HG03045 (cell line): ENCODE results near the gene HEXIM1.
A peak's percentile ranks its signal among the peaks of the same experiment; 100 is the strongest.

Experiments
- ATAC-seq: cut with Tn5 transposase; IDR thresholded peaks from one replicate; pipeline ENCODE4 v1.9.1; 2021; ENCODE audit warnings: mild to moderate bottlenecking, moderate library complexity; ENCODE audit not compliant: unreplicated experiment

HEXIM1 gene

DNA sequence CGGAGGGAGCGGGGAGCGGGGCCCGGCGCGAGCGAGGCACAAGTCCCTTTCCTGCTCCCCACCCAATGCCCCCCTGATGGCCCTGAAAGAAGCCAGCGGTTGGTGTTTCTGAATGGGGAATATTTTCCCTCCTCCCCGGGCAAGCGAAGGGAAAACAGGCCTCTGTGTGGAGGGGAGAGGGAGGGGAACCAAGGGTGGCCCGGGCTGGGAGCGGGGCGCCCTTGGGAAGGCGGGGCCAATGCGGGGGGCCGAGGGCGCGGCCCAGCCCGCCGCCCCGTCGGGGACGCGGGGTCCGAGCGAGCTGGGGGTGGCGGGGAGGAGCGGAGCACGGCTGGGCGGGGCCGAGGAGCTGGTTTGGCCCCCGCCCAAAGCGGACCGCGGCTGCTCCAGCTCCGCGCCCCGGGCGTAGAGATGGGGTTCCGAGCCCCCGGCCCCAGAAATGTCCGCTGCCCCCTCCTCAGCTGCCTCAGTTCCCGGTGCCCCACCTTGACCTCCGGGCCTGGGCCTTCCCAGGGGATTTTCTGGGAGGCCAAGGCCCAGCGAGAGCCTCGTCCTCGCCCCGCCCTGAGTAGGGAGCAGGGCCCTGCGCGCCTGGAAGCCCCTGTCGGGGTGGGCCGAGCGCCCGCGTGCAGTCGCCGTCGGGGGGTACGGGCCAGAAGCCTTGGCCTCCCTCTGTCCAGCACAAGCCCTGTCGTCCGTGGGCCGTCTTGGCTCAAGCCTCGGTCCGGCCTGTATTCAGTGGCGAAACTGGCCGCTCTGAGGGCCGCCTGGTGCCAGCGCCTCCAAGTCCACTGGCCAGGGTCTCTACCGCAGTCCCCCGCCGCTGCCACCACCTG is 3.9 kb upstream of the HEXIM1 start:
- ATAC-seq = no peak

GRCh38 chr17:45145035-45145389 is 3.3 kb upstream of the HEXIM1 start:
- ATAC-seq = no peak

DNA sequence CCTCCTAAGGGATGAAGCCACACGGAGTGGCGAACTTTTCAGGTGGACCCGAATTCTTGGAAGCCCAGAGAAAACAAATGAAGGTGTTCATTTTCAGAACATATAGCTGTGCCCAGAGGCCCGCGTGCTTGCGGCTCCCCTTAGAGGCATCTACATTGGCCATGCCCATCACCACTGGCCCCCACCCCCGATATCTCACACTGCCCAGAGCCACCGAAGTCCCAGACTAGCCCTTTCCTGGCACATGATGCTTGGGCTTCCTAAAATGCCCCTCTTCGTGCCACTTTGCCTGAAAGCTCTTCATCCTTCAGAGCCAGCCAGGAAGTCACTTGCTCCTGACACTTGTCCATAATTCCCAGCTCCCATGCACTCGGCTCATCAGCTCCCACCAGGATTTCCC is 2.1 kb upstream of the HEXIM1 start:
- no peak for ATAC-seq

DNA sequence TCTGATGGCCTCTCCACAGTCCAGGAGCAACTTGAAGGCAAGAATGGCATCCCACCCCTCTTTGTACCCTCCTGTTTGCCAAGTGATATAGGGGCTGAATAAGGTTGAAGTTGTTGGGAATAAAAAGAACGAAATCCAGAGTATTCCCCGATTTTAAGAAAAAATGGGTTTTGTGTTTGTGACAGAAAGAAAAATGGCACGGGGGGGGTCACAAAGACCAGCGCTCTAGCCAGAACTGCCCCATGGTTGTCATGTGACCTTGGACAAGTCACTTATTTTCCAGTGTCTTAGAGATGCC is 1.7 kb upstream of the HEXIM1 start:
- no peak for ATAC-seq

DNA sequence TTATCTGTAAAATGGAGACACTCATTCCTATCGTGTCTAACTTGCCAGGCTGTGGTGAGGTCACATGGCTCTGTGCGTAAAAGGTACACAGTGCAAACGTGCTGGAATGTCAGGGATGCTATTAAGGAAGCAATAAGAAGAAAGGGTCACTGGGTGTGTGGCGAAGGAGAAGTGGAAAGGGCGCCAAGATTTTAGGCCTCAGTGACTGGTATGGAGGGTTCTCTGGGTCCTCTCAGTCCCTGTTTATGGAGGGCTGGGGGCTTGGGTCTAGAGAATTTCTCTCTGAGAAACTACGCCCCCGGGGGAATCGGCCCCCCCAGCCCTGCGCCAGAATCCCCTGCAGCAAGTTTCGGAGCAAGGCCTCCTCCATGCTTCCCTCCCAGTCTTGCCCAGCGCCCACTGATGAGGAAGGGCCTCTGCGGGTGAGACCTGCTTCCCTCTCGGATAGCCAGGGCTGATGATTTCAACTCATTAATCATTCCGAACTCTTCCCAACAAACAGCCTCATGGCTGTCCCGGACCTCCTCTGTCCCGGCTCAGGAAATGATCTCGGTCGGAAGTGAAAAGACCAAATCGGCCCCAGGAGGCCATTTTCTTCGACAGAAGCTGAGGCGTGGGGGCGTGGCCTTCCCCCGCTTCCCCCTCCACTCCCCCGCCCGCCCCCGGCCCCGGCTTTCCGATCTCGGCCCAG is 1.2 kb upstream of the HEXIM1 start:
- no peak for ATAC-seq

DNA sequence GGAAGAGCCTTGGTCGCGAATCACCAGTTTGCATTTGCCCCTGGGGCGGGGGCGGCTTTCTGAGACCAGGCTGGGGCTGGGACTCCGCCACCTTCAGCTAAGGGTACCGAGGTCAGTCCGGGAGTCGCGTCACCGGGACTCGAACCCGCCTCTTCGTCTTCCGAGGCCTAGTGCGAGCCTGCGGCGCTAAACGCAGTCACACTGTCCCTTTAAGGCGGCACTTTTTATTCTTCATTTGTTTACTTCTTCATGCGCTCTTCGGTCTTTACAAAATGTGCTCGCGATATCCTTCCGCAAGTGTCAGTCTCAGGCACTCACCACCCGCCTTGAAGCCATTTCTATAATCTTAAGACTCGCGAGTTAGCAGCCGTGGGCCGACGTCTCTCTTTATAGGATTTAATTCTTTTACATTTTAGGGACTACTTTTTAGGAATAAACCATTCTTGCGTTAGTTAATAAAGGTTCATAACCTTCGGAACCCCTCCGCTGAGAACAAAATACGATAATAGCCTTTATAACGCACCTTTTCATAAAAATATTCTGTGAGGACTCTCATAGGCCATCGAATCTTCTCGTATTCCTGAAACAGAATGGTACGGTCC is 593 bp upstream of the HEXIM1 start:
- ATAC-seq = no peak

DNA sequence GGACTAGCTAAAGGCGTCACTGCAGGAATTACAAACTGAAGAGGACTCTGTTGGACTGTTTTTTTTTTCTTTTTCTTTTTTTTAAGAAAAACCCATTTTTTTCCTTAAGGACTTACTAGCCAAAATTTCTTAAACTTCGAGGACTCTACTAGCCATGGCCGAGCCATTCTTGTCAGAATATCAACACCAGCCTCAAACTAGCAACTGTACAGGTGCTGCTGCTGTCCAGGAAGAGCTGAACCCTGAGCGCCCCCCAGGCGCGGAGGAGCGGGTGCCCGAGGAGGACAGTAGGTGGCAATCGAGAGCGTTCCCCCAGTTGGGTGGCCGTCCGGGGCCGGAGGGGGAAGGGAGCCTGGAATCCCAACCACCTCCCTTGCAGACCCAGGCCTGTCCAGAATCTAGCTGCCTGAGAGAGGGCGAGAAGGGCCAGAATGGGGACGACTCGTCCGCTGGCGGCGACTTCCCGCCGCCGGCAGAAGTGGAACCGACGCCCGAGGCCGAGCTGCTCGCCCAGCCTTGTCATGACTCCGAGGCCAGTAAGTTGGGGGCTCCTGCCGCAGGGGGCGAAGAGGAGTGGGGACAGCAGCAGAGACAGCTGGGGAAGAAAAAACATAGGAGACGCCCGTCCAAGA is 878 bp downstream of the HEXIM1 start:
- ATAC-seq = no peak

GRCh38 chr17:45149669-45150664 is 1.7 kb downstream of the HEXIM1 start:
- no peak for ATAC-seq

DNA sequence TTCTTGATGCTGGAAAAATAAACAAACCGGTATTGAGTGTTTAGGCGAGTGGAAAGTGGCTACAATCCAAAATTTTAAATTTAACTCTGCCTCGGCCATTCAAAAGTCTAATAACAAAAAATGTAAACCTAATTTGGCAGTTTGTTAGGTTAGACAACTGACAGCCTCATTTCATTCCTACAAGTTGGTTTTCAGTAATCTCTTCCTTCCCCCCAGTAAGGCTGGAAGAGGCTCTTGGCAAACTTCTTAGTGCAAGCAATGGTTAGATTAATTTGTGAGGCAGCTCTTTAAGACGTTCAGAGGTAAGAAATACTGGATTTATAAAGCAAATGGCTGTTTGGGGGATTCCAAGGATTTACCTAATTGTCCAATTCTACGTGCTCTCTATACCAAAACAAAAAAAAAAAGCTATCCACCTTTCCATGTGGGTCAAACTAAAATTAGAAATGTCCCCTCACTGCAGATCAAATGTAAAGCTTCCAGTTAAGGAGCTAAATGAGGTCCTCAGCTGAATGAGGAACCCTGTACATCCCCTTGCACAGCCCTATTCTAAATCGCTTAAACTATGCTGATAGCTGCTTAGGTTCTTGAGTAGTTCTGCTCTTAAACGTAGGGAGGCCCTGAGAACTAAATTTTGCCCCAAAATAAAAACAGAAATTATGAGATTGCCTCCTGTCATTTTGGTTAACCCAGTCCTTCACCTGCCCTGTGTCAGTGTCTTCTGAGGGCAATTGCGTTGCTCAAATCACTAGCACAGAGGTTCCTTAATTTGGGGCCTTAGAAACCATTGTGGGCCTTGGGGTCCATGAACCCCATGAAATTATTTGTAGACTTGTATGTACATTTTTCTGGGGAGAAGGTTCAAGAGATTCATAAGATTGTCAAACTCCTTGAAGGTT is 2.9 kb downstream of the HEXIM1 start:
- no peak for ATAC-seq

- no peak for ATAC-seq
These were observed 6.8 kb downstream of the HEXIM1 start for GRCh38 chr17:45155029-45155428.

- ATAC-seq = no peak
These were observed 7.2 kb downstream of the HEXIM1 start for GRCh38 chr17:45155483-45155882.

DNA sequence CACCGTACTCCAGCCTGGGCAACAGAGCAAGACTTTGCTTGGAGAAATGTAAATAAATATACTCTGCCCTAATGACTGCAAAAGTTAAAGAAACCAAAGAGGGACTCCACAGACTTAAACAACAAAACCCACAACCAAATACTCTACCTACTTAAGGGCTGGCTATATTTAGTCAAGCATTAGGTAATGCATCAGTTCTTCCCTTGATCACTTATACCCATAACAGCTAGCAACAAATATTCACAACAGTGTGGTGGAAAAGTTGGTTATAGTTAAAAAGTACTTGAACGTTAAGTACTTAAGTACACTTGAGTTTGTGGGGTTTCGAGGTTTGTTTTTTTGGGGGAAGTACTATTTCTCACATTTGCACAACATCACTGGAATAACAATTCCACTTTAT is 8.0 kb downstream of the HEXIM1 start:
- no peak for ATAC-seq

- ATAC-seq = peak; percentile 23
These were observed 12.4 kb downstream of the HEXIM1 start for GRCh38 chr17:45160447-45161287.

GRCh38 chr17:45161288-45162024 is 13.2 kb downstream of the HEXIM1 start, which contains the start of gene HEXIM2:
TSS of gene HEXIM2 (plus strand) at chr17:45161875. CDS start at chr17:45162794, 919 bp downstream.
- peak; percentile 88 for ATAC-seq

- ATAC-seq = no peak
These were observed 13.9 kb downstream of the HEXIM1 start for GRCh38 chr17:45162025-45162687.

DNA sequence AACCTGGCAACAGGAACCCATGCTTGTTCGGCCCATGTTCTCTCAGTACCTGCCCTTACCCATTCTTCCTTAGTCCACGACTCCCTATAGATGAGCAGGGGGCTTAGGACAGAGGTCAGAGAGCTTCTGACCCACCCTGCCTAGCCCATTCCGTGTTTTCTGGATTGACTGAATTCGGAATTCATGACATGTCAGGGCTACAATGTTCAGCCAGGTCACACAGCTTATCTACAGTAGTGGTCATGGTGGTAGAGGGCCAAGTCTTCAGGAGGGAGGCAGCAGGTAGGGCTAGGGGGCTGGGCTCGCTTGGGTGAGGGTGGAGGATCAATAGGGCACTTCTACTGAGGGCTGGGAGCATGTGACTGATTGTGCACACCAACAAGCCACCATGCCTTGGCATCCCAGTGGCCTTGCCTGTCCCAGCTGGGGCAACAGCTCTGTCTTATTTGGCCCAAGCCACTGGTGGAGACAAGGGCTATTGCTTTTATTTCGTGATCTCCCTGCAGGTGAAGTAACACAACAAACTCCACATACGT is 16.5 kb downstream of the HEXIM1 start:
- no peak for ATAC-seq
